ENCODE data around the gene STRBP.
A peak's percentile ranks its signal among the peaks of the same experiment; 100 is the strongest.
"Not testable (repeated sequence)": the region's sequence is repeated elsewhere in the genome, so short reads cannot be mapped to it uniquely, and the experiment has no call there.

Gene STRBP
- 8.6 to 35.9 (median 22.6) reads per million in 17 experiments for total RNA-seq

- peak; percentile 92 to 97 (median 95) for DNase-seq
Observed at GRCh38 chr9:123268465-123269259, at the start of gene STRBP. Gene STRBP (minus strand): TSS chr9:123268586. CDS start chr9:123184134, 84,452 bp downstream.

- DNase-seq: peak; percentile 78 to 91 (median 86)
Observed at GRCh38 chr9:123316053-123316718, 47.8 kb upstream of the STRBP start.

GRCh38 chr9:123315635-123316034 lies 47.2 kb upstream of the STRBP start:
- DNase-seq: peak in 3 of 4 experiments; percentile 55 to 58 (median 55)

- DNase-seq: no peak
Observed at GRCh38 chr9:123314617-123315016, 46.2 kb upstream of the STRBP start.

- DNase-seq: no peak
Observed at GRCh38 chr9:123312306-123312877, 44.0 kb upstream of the STRBP start.

- DNase-seq: no peak
Observed at GRCh38 chr9:123311250-123311752, 42.9 kb upstream of the STRBP start.

GRCh38 chr9:123310551-123311249 lies 42.3 kb upstream of the STRBP start:
- DNase-seq: no peak

- no peak for DNase-seq
Observed at GRCh38 chr9:123309611-123310010, 41.2 kb upstream of the STRBP start.

GRCh38 chr9:123305879-123306278 lies 37.5 kb upstream of the STRBP start:
- peak in 1 of 4 experiments; percentile 22 for DNase-seq

GRCh38 chr9:123304340-123304691 lies 35.9 kb upstream of the STRBP start:
- DNase-seq: no peak

- DNase-seq: no peak
Observed at GRCh38 chr9:123302348-123303214, 34.2 kb upstream of the STRBP start.

GRCh38 chr9:123301936-123302335 lies 33.5 kb upstream of the STRBP start:
- not testable (repeated sequence) for DNase-seq

GRCh38 chr9:123300554-123300953 lies 32.2 kb upstream of the STRBP start:
- DNase-seq: no peak

- no peak for DNase-seq
Observed at GRCh38 chr9:123299558-123300126, 31.3 kb upstream of the STRBP start.

GRCh38 chr9:123296174-123296573 lies 27.8 kb upstream of the STRBP start:
- no peak for DNase-seq

- no peak for DNase-seq
Observed at GRCh38 chr9:123291736-123292135, 23.4 kb upstream of the STRBP start.

GRCh38 chr9:123290764-123291163 lies 22.4 kb upstream of the STRBP start:
- DNase-seq: no peak

GRCh38 chr9:123287639-123288038 lies 19.3 kb upstream of the STRBP start:
- DNase-seq: no peak

- DNase-seq: no peak
Observed at GRCh38 chr9:123286324-123286723, 17.9 kb upstream of the STRBP start.

- no peak for DNase-seq
Observed at GRCh38 chr9:123284656-123285055, 16.3 kb upstream of the STRBP start.

- DNase-seq: no peak
Observed at GRCh38 chr9:123283455-123283854, 15.1 kb upstream of the STRBP start.

GRCh38 chr9:123283048-123283408 lies 14.6 kb upstream of the STRBP start:
- no peak for DNase-seq
